NCI-H1105 treated with DMSO at 0.1 percent for 48 hours (cell line): ENCODE measurements around the gene ASB18.

Source experiments
- DNase-seq: peaks from one replicate; lab custom pipeline; 2025; lab: John Stamatoyannopoulos, UW

ASB18 gene

DNA sequence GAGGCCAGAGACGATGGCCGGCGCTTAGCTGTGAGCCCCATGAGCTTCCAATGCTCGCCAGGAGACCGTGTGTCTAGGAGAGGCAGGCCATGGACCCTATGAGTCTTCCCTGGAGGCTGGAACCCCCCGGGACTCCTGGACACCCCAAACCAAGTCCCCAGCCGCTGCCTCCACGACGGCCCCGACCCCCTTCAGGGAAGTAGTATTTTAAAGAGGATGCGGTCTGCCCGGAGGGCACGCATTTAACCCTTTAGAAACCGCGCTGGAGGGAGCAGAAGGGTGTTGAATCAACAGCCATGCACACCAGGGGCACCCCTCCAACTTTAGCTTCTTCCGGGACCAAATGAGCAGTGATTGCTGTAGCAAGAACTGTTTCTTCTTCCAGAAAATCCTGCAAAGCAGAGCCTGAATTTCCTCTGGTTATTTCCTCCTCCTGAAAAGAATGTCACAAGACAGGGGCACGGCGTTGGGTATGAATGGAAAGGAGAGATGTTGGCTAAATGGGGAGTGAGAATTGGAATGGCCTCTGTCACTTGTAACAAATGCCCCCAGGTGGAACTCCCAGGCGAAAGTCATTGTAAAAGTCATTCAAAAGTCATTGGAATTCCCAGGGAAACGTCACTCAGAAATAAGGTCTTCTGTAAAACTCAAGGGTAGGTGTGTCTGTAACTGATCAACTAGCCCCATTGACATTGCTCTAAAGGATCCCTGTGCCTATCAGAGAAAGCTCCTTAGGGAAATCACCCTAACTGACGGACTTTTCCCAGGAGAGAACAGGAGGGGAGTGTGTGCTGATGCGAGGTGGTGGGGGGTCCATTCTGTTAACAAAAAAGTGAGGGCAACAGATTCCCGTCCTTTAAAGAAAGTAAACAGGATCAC lies 90.2 kb downstream of the ASB18 start:
- no peak for DNase-seq

GRCh38 chr2:236173036-236173728 lies 91.0 kb downstream of the ASB18 start:
- DNase-seq = no peak

DNA sequence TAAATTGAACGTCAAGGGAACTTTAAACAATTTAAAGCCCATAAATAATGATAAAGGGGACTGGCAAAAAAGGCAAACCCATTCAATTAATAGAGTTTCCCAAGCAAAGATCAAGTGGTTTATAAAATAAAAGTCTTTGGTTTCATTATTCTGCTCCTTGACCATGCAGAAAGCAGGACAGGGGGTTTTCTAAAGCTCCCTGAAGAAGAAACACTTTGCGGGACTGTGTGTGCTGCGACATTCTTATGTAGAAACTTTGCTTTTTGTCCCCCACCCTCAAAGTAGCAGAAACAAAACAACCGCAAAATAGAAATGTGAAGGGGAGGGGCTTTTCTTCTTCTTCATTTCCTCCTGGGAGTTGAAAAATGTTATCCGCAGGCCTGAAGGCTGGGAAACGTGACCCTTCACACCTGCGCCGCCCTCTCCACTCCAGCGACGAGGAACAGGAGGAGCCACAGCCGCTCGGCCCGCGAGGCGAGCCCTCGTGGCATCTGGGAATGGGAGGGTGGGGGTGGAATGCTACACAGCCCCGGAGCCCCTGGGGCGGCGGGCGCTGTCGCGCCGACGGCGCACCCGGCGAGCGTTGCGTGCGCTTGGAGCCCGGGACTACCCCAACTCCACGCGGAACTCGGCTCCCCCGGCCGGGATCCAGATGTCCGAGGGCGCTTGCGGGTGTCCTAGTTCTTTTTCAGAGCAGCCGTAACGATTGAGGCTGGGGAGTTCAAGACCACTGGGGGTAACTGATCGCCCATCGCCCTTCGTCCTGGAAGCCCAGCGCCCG lies 91.8 kb downstream of the ASB18 start:
- peak; percentile 12 for DNase-seq

GRCh38 chr2:236171680-236172254 lies 92.4 kb downstream of the ASB18 start:
- DNase-seq = peak; percentile 33

GRCh38 chr2:236171181-236171679 lies 93.0 kb downstream of the ASB18 start:
- peak; percentile 20 for DNase-seq

GRCh38 chr2:236170590-236171165 lies 93.5 kb downstream of the ASB18 start:
- DNase-seq = no peak

- DNase-seq = peak; percentile 25
These were observed 94.2 kb downstream of the ASB18 start for GRCh38 chr2:236169741-236170589.

GRCh38 chr2:236169151-236169721 lies 95.0 kb downstream of the ASB18 start:
- DNase-seq = peak; percentile 56

GRCh38 chr2:236168110-236169080 lies 95.8 kb downstream of the ASB18 start, which contains the start of gene GBX2:
TSS of gene GBX2 (minus strand) at chr2:236168386. CDS start at chr2:236167971, 415 bp downstream.
- peak; percentile 82 for DNase-seq

DNA sequence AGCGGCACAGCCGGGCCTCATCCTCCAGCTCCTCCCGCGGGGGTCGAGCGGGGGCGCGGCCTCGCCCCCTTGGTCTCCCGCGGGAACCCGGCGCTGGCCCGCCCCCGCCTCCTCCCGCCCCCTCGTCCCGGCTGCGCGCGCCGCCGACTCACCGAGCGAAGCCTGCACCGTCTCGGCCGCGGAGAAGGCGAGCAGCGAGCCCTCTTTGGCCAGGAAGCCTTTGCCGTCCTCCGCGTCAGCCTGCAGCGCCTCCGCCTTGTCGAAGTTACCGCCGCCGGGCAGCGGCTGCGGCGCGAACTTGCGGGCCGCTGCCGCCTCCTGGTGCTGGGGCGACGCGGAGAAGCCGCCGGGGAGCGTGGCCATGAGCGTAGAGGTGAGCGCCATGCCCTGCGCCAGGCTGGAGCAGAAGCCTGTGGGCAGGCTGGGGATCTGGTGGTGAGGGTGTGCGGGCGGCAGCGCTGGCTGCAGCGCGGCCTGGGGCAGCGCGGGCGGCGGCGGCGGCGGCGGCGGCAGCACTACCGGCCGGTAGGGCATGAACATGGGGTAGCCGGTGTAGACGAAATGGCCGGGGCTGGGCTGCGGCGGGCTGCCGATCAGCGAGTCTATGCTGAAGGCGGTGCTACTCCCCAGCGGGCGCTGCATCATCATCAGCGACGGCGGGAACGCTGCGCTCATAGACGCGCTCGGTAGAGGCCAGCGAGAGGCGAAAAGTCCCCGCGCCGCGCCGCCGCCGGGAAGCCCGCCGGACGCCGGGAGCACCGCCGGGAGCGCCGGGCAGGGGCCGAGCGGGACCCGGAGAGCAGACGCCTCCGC lies 96.7 kb downstream of the ASB18 start:
- peak; percentile 32 for DNase-seq

- DNase-seq = no peak
These were observed 97.4 kb downstream of the ASB18 start for GRCh38 chr2:236166796-236167296.

GRCh38 chr2:236165842-236166795 lies 98.1 kb downstream of the ASB18 start:
- no peak for DNase-seq

DNA sequence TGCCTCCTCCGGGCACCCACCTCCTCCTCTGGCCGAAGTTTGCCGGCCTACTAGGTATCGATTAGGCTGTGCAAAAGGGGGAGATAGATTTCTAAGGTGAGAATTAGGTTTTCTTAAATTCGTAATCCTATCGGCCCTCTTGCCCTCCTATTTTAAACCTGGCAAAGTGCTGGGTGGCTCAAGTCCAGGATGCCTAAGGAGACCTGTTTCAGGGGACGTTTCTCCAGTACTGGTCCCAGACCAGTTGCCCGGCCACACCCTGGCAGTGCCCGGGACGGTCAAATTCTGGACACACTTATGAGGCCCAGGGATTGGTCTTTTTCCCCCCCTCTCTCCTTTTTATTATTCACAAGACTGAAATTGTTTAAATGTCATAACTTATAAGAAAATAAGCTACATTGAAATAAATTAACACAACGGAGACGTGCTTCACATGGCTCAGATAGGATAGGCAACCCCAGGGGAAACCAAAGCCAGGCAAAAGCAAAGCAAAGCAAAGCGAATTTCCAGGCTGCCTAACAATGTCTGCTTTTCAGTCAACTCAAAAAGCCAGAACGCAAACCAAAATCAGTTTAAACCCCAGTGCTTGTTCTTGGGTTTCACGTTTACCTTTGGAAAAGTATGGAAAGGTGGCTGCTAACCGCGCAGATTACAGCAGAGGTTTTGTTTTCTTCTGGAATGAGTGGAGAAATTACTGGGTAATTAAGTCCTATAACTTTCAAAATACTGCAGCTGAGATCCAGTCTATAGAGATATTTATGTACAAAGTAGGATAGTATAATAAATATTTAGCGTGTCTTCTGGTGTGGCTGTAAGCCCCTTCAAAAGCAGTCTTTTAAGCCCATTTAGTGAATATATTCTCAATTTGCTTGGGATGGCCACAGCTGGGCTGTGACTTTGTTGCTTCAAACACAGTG lies 99.0 kb downstream of the ASB18 start:
- no peak for DNase-seq

- no peak for DNase-seq
These were observed 99.8 kb downstream of the ASB18 start for GRCh38 chr2:236164201-236164924.
